RCC 7860 (cell line): ENCODE results near the gene ADAM12.

Experiments used
- DNase-seq: peaks from one replicate; pipeline ENCODE4 v3.0.0-alpha.2; 2015; ENCODE audit warnings: low spot score
- FAIRE-seq: peaks from 2 replicates; lab custom pipeline; 2012; peaks lifted over from hg19 to GRCh38; lab: Jason Lieb, UNC

ADAM12 gene

GRCh38 chr10:126041804-126042231, 346.5 kb downstream of the ADAM12 start:
- peak; percentile 100 for DNase-seq
- FAIRE-seq = peak; percentile 96

GRCh38 chr10:126041117-126041516, 347.2 kb downstream of the ADAM12 start:
- no peak for DNase-seq
- FAIRE-seq = no peak

- FAIRE-seq (no peak), DNase-seq (no peak)
Observed at GRCh38 chr10:126037946-126038345, 350.3 kb downstream of the ADAM12 start.

GRCh38 chr10:126036515-126036914, 351.8 kb downstream of the ADAM12 start:
- DNase-seq (no peak), FAIRE-seq (no peak)

GRCh38 chr10:126034586-126034985, 353.7 kb downstream of the ADAM12 start:
- peak; percentile 4 for FAIRE-seq

GRCh38 chr10:126029999-126030398, 358.3 kb downstream of the ADAM12 start:
- DNase-seq = no peak

More at GRCh38 chr10:126034586-126034985, 353.7 kb downstream of the ADAM12 start:
- DNase-seq = no peak

GRCh38 chr10:126027692-126028091, 360.6 kb downstream of the ADAM12 start:
- FAIRE-seq = no peak
- DNase-seq = no peak

More at GRCh38 chr10:126029999-126030398, 358.3 kb downstream of the ADAM12 start:
- no peak for FAIRE-seq

- DNase-seq = no peak
- FAIRE-seq = no peak
Observed at GRCh38 chr10:126022841-126023240, 365.4 kb downstream of the ADAM12 start.

- DNase-seq (peak; percentile 66), FAIRE-seq (peak; percentile 70)
Observed at GRCh38 chr10:126021833-126022500, 366.3 kb downstream of the ADAM12 start.

GRCh38 chr10:126017961-126018560, 370.2 kb downstream of the ADAM12 start:
- FAIRE-seq (peak; percentile 99), DNase-seq (peak; percentile 92)

- DNase-seq (no peak), FAIRE-seq (no peak)
Observed at GRCh38 chr10:126016882-126017281, 371.4 kb downstream of the ADAM12 start.

- peak; percentile 34 for DNase-seq
- FAIRE-seq = peak; percentile 88
Observed at GRCh38 chr10:126016156-126016805, 372.0 kb downstream of the ADAM12 start.

GRCh38 chr10:126015413-126015812, 372.9 kb downstream of the ADAM12 start:
- FAIRE-seq = no peak
- DNase-seq = no peak

- DNase-seq (peak; percentile 94), FAIRE-seq (peak; percentile 90)
Observed at GRCh38 chr10:126014309-126014708, 374.0 kb downstream of the ADAM12 start.

GRCh38 chr10:126013489-126014281, 374.6 kb downstream of the ADAM12 start:
- DNase-seq = peak; percentile 95
- peak; percentile 95 for FAIRE-seq

- FAIRE-seq (peak; percentile 85), DNase-seq (peak; percentile 38)
Observed at GRCh38 chr10:126012485-126012884, 375.8 kb downstream of the ADAM12 start.

GRCh38 chr10:126011995-126012394, 376.3 kb downstream of the ADAM12 start:
- no peak for FAIRE-seq
- no peak for DNase-seq

- no peak for FAIRE-seq
- no peak for DNase-seq
Observed at GRCh38 chr10:126009650-126010049, 378.6 kb downstream of the ADAM12 start.

GRCh38 chr10:126006906-126007305, 381.4 kb downstream of the ADAM12 start:
- DNase-seq (no peak), FAIRE-seq (no peak)

- DNase-seq = no peak
- FAIRE-seq = no peak
Observed at GRCh38 chr10:126006264-126006663, 382.0 kb downstream of the ADAM12 start.

- no peak for DNase-seq
- no peak for FAIRE-seq
Observed at GRCh38 chr10:126004752-126005151, 383.5 kb downstream of the ADAM12 start.
